Left lung (tissue), 10 donors: Measurements from ENCODE around the gene HTR3D. TPM values are rescaled to one million over a fixed set of nuclear protein-coding genes. Genes with fewer than 3 reads are reported as not detected.
A peak's percentile ranks its signal among the peaks of the same experiment; 100 is the strongest.
"Not testable (repeated sequence)": the region's sequence is repeated elsewhere in the genome, so short reads cannot be mapped to it uniquely, and the experiment has no call there.

Experiments used
- ATAC-seq: fragments of 200-7000 bp; cut with Tn5 transposase; one replicate; pipeline ENCODE4 v1.9.1; 2020; ENCODE audit warnings: moderate library complexity
- DNase-seq, 4 donors: peaks; one replicate each; pipeline ENCODE4 v3.0.0-alpha.2; 2013 to 2020
- H3K27ac ChIP-seq, 2 donors: fragments of 200-600 bp; sonication (generic) in 1 of 2; one replicate each; pipeline versions ENCODE4 v1.5.0 to v1.8.0; 2020 to 2021
- H3K27me3 ChIP-seq, 2 donors: fragments of 200-600 bp; sonication (generic) in 1 of 2; one replicate each; pipeline versions ENCODE4 v1.5.0 to v1.8.0; 2020 to 2021
- H3K36me3 ChIP-seq, 2 donors: fragments of 200-600 bp; sonication (generic) in 1 of 2; one replicate each; pipeline versions ENCODE4 v1.5.0 to v1.8.0; 2020 to 2021
- H3K4me1 ChIP-seq, 2 donors: fragments of 200-600 bp; one replicate each; pipeline ENCODE4 v1.8.0; 2021
- H3K4me3 ChIP-seq, 2 donors: fragments of 200-600 bp; sonication (generic) in 1 of 2; one replicate each; pipeline versions ENCODE4 v1.5.0 to v1.8.0; 2020 to 2021; ENCODE audit warnings: mild to moderate bottlenecking in 1 of 2
- H3K9me3 ChIP-seq, 2 donors: fragments of 200-600 bp; sonication (generic) in 1 of 2; one replicate each; pipeline versions ENCODE4 v1.5.0 to v1.8.0; 2020 to 2021
- intact Hi-C, 2 donors: fragments of 100-400 bp; cut with DNase I; formaldehyde crosslinking; loops; one replicate each; pipeline versions ENCODE4 v1.11.2 to v1.14.2; 2022
- polyA plus RNA-seq, 6 donors: library from polyadenylated mRNA; unstranded; fragments of 120-200 nt; gene quantifications; one replicate each; pipeline ENCODE4 v1.2.1, GENCODE V29; 2013; ENCODE audit not compliant: insufficient read length in 6 of 6
- total RNA-seq, 2 donors: library from RNA; stranded (reverse); fragmentation: NEBNext Ultra II Directional; extraction: Animal tissue kit (Norgen Biotek cat#: 25700); gene quantifications; one replicate each; pipeline ENCODE4 v1.2.1, GENCODE V29; 2021
- TF ChIP-seq, protein P1 (sequence below), 2 donors: fragments of 200-600 bp; sonication (generic) in 1 of 2; IDR thresholded peaks; one replicate each; pipeline versions ENCODE4 v1.5.0 to v1.8.0; 2021; ENCODE audit warnings: antibody characterized with exemption in 2 of 2
- donor health status: DM: no; HTN: yes; CAD: no.
- donor health status: DM: no; HTN: no; CAD: no.

Gene HTR3D
- total and polyA plus RNA-seq, 8 donors, result not detected

DNA sequence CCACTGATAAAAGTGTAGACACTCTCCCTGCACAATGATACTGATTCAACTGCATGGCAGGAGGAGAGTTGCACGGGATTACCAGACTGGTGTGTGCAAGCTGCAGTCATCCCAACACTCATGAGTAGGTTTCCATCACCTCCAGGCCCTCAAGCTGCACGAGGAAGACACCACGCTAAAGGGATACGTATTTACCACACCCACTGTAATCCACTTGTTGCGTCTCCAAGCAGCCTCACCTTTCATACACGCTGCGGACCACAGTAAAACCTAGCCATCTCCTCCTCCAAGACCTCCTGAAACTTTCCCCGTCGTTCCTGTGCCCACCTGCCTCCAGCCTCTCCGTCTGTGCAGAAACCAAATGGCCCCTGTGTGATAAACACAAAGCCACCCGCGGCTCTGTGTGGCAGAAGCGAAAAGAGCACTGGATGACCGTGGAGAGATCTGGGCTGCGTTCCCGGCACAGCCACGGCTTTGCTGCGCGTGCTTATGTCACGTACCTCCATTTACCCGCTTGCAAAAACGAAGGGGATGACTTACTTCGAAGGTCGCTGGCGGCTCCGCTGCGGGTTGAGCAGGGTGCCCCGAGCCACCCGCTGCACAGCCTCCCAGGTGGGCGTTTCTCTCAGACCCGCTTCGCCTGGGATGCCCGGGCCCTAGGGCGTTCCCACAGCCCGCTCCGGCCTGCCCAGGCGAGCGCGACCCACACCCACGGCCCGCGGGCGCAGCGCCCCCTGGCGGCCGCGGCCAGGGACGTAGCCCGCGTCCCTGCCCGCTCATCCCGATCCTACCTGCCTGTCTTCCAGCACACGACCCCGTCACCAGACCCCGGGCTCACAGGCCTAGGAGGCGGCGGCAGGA, 14.5 kb upstream of the HTR3D start:
- DNase-seq, result peak in 3 of 4 donors; percentile 62 to 95 (median 67)
- peak overlapping the region; percentile 49 to 71 for H3K27ac ChIP-seq
- H3K4me3 ChIP-seq, result peak overlapping the region; percentile 76 to 96
- no peaks in the 10 kb centered on the region for H3K27me3 ChIP-seq
- no peaks in the 10 kb centered on the region for H3K9me3 ChIP-seq
- peaks cover 0 to 19% of the 10 kb centered on the region in 2 donors for H3K36me3 ChIP-seq
- intact Hi-C loops, result loop anchor here in 1 of 2 donors (5.0 kb wide), 1 partner anchor 120 kb away; no protein-coding TSS in a partner anchor
- TF ChIP-seq, protein P1, sequence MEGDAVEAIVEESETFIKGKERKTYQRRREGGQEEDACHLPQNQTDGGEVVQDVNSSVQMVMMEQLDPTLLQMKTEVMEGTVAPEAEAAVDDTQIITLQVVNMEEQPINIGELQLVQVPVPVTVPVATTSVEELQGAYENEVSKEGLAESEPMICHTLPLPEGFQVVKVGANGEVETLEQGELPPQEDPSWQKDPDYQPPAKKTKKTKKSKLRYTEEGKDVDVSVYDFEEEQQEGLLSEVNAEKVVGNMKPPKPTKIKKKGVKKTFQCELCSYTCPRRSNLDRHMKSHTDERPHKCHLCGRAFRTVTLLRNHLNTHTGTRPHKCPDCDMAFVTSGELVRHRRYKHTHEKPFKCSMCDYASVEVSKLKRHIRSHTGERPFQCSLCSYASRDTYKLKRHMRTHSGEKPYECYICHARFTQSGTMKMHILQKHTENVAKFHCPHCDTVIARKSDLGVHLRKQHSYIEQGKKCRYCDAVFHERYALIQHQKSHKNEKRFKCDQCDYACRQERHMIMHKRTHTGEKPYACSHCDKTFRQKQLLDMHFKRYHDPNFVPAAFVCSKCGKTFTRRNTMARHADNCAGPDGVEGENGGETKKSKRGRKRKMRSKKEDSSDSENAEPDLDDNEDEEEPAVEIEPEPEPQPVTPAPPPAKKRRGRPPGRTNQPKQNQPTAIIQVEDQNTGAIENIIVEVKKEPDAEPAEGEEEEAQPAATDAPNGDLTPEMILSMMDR (IDR thresholded peaks at IDR 0.05), result peak; percentile 95 to 97
- peak; percentile 96 for ATAC-seq
- H3K4me1 ChIP-seq, result peaks cover 9 to 32% of the 10 kb centered on the region in 2 donors

DNA sequence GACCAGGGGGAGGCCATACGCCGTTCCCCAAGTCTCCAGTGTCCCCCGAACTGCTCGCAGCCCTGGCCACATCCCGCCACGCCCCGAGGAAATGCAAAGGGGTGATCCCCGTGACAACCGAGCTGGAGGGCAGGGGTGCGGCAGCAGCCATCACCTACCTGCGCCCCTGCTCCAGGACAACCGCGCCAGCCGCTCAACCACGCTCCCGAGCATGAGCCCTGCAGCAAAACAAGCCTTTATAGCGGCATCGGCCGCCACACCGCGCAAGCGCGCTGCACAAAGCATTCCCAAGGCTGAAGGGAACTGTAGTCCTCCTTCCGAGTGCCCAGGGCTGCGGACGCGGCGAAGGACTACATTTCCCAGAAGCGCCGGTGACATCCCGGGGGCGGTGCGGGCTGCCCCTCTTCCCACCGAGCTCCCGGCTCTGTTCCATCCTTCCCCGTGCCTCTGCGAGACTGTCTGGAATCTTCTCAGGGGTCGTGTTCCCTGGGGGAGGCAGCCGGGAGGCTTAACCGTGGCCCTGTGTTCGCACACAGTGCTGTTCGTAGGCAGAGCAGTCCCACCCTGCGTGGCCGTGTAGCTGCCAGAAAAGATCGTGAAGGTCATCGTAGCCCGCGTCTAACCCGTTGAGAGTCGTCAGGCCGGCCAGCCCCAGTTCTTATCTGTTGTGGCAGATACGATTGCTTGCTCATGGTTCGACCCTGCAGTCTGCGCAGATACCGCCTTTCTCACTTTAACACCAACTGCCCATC, 13.7 kb upstream of the HTR3D start, which contains the start of gene ABCC5:
Gene ABCC5 (minus strand): TSS at position 213 of the 752 bp plus-strand sequence. CDS start 3,492 bp downstream, outside the sequence.
- H3K4me3 ChIP-seq, result peak within 1 kb of the TSS; percentile 76 to 96
- H3K9me3 ChIP-seq, result no peaks in the 10 kb centered on the region
- intact Hi-C loops, result loop anchor here in 1 of 2 donors (5.0 kb wide), 1 partner anchor 121 kb away; no protein-coding TSS in a partner anchor
- H3K27ac ChIP-seq, result peak within 1 kb of the TSS; percentile 66 to 71
- no peaks in the 10 kb centered on the region for H3K27me3 ChIP-seq
- TF ChIP-seq, protein P1 (IDR thresholded peaks at IDR 0.05), result peak; percentile 44 to 78
- peaks cover 9 to 32% of the 10 kb centered on the region in 2 donors for H3K4me1 ChIP-seq
- DNase-seq, result peak; percentile 88 to 97 (median 95)
- peaks cover 0 to 13% of the 10 kb centered on the region in 2 donors for H3K36me3 ChIP-seq
- peak; percentile 99 for ATAC-seq

- peaks cover 0 to 7% of the 10 kb centered on the region in 2 donors for H3K36me3 ChIP-seq
- peaks cover 9 to 32% of the 10 kb centered on the region in 2 donors for H3K4me1 ChIP-seq
- DNase-seq, result no peak
- no peak for ATAC-seq
- H3K27ac ChIP-seq, result peak overlapping the region; percentile 66 to 71
- TF ChIP-seq, protein P1 (IDR thresholded peaks at IDR 0.05), result no peak
- intact Hi-C loops, result loop anchor here in 1 of 2 donors (5.0 kb wide), 1 partner anchor 121 kb away; no protein-coding TSS in a partner anchor
- H3K27me3 ChIP-seq, result no peaks in the 10 kb centered on the region
- H3K4me3 ChIP-seq, result peak overlapping the region; percentile 76 to 96
- H3K9me3 ChIP-seq, result no peaks in the 10 kb centered on the region
Observed at GRCh38 chr3:184018424-184018973, 13.0 kb upstream of the HTR3D start.

DNA sequence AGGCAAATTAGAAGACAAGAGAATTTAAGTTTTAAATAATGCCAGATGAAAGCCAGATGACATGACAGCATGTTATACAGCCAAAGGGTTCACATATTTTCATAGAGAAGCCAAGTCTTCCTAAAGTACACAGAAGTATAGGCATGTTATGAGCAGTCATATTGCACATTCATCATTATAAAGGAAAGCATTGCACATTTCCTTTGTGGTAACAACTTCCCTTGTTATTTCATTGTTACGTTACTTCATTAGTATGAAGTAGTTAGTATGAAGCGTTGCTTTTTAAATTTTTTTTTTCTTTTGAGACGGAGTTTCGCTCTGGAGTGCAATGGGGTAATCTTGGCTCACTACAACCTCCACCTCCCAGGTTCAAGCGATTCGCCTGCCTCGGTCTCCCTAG, 9.2 kb upstream of the HTR3D start:
- H3K9me3 ChIP-seq, result no peaks in the 10 kb centered on the region
- H3K4me3 ChIP-seq, result no peak overlapping the region
- no peaks in the 10 kb centered on the region for H3K36me3 ChIP-seq
- DNase-seq (no peak), ATAC-seq (no peak)
- TF ChIP-seq, protein P1 (IDR thresholded peaks at IDR 0.05), result no peak
- peak overlapping the region in 1 of 2 donors; percentile 64 for H3K27ac ChIP-seq
- H3K27me3 ChIP-seq, result no peaks in the 10 kb centered on the region
- peaks cover 0 to 11% of the 10 kb centered on the region in 2 donors for H3K4me1 ChIP-seq
- intact Hi-C loops, result no loop called here

- DNase-seq, ATAC-seq, H3K27ac ChIP-seq, H3K4me3 ChIP-seq, H3K27me3 ChIP-seq, H3K36me3 ChIP-seq, H3K9me3 ChIP-seq, intact Hi-C loops: not testable (repeated sequence)
- peaks cover 0 to 11% of the 10 kb centered on the region in 2 donors for H3K4me1 ChIP-seq
Observed at GRCh38 chr3:184025256-184025655, 6.3 kb upstream of the HTR3D start.

- ATAC-seq, DNase-seq, H3K9me3 ChIP-seq, intact Hi-C loops, H3K4me1 ChIP-seq, H3K27me3 ChIP-seq, H3K27ac ChIP-seq, H3K4me3 ChIP-seq, H3K36me3 ChIP-seq: not testable (repeated sequence)
Observed at GRCh38 chr3:184028275-184028890, 3.2 kb upstream of the HTR3D start.
